ENCODE data around the gene MS4A8. TPM values are rescaled to one million over a fixed set of nuclear protein-coding genes. Genes with fewer than 3 reads are reported as not detected.

MS4A8 gene
- total RNA-seq, 4 donors from 2014 or later = not detected

DNA sequence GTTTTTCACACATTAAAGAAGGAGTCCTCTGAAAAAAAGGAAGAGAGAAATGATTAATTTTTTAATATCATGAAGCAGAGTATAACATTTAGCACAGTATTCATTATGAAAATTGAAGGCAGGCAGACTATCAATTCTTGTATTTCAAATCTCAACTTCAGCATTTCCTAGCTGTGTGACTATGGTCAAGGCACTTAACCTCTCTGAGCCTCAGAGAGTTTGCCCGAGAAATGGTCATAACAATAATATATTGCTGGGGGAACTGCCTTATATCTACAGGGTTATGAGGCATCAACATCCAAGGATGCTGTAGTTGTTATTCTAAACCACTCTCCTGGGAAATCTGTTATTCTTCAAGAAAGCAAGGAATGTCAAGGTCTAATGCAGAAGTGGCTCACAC, 26.2 kb downstream of the MS4A8 start:
- WGBS = 63% methylated on average over 1 of the region's 1 CpG
- Histone ChIP-seq H3K4me3 (no peak overlapping the region), H3K4me1 (no peaks in the 10 kb centered on the region), H3K27ac (replicated peaks in 1 of 4) (no peak overlapping the region), H3K36me3 (no peaks in the 10 kb centered on the region), H3K27me3 (no peaks in the 10 kb centered on the region), H3K9me3 (no peaks in the 10 kb centered on the region)
- intact Hi-C loops (cut with DNase I) = no loop called here
- no peak for DNase-seq (ENCODE audit: extremely low spot score)
- TF ChIP-seq POLR2A (IDR thresholded peaks at IDR 0.05; ENCODE audit: low read depth) (no peak), EP300 (IDR thresholded peaks at IDR 0.05) (no peak), POLR2AphosphoS5 (IDR thresholded peaks at IDR 0.05) (no peak)
- TF ChIP-seq, protein P1, sequence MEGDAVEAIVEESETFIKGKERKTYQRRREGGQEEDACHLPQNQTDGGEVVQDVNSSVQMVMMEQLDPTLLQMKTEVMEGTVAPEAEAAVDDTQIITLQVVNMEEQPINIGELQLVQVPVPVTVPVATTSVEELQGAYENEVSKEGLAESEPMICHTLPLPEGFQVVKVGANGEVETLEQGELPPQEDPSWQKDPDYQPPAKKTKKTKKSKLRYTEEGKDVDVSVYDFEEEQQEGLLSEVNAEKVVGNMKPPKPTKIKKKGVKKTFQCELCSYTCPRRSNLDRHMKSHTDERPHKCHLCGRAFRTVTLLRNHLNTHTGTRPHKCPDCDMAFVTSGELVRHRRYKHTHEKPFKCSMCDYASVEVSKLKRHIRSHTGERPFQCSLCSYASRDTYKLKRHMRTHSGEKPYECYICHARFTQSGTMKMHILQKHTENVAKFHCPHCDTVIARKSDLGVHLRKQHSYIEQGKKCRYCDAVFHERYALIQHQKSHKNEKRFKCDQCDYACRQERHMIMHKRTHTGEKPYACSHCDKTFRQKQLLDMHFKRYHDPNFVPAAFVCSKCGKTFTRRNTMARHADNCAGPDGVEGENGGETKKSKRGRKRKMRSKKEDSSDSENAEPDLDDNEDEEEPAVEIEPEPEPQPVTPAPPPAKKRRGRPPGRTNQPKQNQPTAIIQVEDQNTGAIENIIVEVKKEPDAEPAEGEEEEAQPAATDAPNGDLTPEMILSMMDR (IDR thresholded peaks at IDR 0.05) = no peak

- intact Hi-C loops (cut with DNase I) = no loop called here
- H3K4me3 ChIP-seq = no peak overlapping the region
- H3K9me3 ChIP-seq = no peaks in the 10 kb centered on the region
- H3K36me3 ChIP-seq = no peaks in the 10 kb centered on the region
- no peaks in the 10 kb centered on the region for H3K4me1 ChIP-seq
- H3K27ac ChIP-seq (replicated peaks in 1 of 4) = no peak overlapping the region
- 60% methylated on average over 8 of the region's 8 CpGs for whole genome bisulfite sequencing
- no peaks in the 10 kb centered on the region for H3K27me3 ChIP-seq
- TF ChIP-seq POLR2A (IDR thresholded peaks at IDR 0.05; ENCODE audit: low read depth) (no peak), EP300 (IDR thresholded peaks at IDR 0.05) (no peak), POLR2AphosphoS5 (IDR thresholded peaks at IDR 0.05) (no peak)
- TF ChIP-seq, protein P1 (IDR thresholded peaks at IDR 0.05) = no peak
- no peak for DNase-seq (ENCODE audit: extremely low spot score)
Measured at GRCh38 chr11:60731586-60731985, 32.2 kb downstream of the MS4A8 start.

- H3K9me3 ChIP-seq = no peaks in the 10 kb centered on the region
- H3K4me1 ChIP-seq = no peaks in the 10 kb centered on the region
- H3K4me3 ChIP-seq = no peak overlapping the region
- no peaks in the 10 kb centered on the region for H3K36me3 ChIP-seq
- DNase-seq (ENCODE audit: extremely low spot score) = no peak
- intact Hi-C loops (cut with DNase I) = no loop called here
- WGBS = 90% methylated on average over 4 of the region's 4 CpGs
- no peak overlapping the region for H3K27ac ChIP-seq (replicated peaks in 1 of 4)
- peaks cover 0 to 10% (median 0%) of the 10 kb centered on the region in 4 donors for H3K27me3 ChIP-seq
- TF ChIP-seq POLR2AphosphoS5 (IDR thresholded peaks at IDR 0.05) (no peak), POLR2A (IDR thresholded peaks at IDR 0.05; ENCODE audit: low read depth) (no peak), EP300 (IDR thresholded peaks at IDR 0.05) (no peak)
- TF ChIP-seq, protein P1 (IDR thresholded peaks at IDR 0.05) = no peak
Measured at GRCh38 chr11:60734279-60734678, 34.9 kb downstream of the MS4A8 start.

GRCh38 chr11:60739114-60739513, 39.7 kb downstream of the MS4A8 start:
- no peak overlapping the region for H3K27ac ChIP-seq (replicated peaks in 1 of 4)
- TF ChIP-seq, protein P1 (IDR thresholded peaks at IDR 0.05) = no peak
- TF ChIP-seq EP300 (IDR thresholded peaks at IDR 0.05) = no peak
- TF ChIP-seq POLR2AphosphoS5 (IDR thresholded peaks at IDR 0.05) = no peak
- no peak for TF ChIP-seq POLR2A (IDR thresholded peaks at IDR 0.05; ENCODE audit: low read depth)
- whole genome bisulfite sequencing = 81% methylated on average over 7 of the region's 7 CpGs
- H3K4me3 ChIP-seq = no peak overlapping the region
- intact Hi-C loops (cut with DNase I) = no loop called here
- DNase-seq (ENCODE audit: extremely low spot score) = no peak
- peaks cover 0 to 22% (median 0%) of the 10 kb centered on the region in 4 donors for H3K27me3 ChIP-seq
- H3K4me1 ChIP-seq = no peaks in the 10 kb centered on the region
- peaks cover 0 to 10% (median 0%) of the 10 kb centered on the region in 4 donors for H3K9me3 ChIP-seq
- H3K36me3 ChIP-seq = no peaks in the 10 kb centered on the region

- Histone ChIP-seq H3K4me1 (no peaks in the 10 kb centered on the region), H3K9me3 (peaks cover 0 to 10% (median 0%) of the 10 kb centered on the region in 4 donors), H3K27me3 (peaks cover 0 to 22% (median 0%) of the 10 kb centered on the region in 4 donors), H3K27ac (replicated peaks in 1 of 4) (no peak overlapping the region), H3K36me3 (no peaks in the 10 kb centered on the region), H3K4me3 (no peak overlapping the region)
- intact Hi-C loops (cut with DNase I) = no loop called here
- no peak for DNase-seq (ENCODE audit: extremely low spot score)
- TF ChIP-seq EP300 (IDR thresholded peaks at IDR 0.05) = no peak
- TF ChIP-seq, protein P1 (IDR thresholded peaks at IDR 0.05) = no peak
- TF ChIP-seq POLR2AphosphoS5 (IDR thresholded peaks at IDR 0.05) = no peak
- TF ChIP-seq POLR2A (IDR thresholded peaks at IDR 0.05; ENCODE audit: low read depth) = no peak
Measured at GRCh38 chr11:60740573-60740972, 41.2 kb downstream of the MS4A8 start.

All from esophagus muscularis mucosa (tissue), 4 donors.